Astrocyte (in vitro differentiated cells and primary cell): ENCODE results near the gene CDH11.

Source experiments
- EZH2 ChIP-seq: IDR thresholded peaks from 2 replicates; pipeline ENCODE4 v1.6.1; 2012; ENCODE audit warnings: mild to moderate bottlenecking, low read length, inconsistent platforms; ENCODE audit not compliant: insufficient read depth
- TF ChIP-seq, protein P1 (sequence below): IDR thresholded peaks from 2 replicates; pipeline ENCODE4 v1.5.1; 2011; ENCODE audit warnings: low read depth, mild to moderate bottlenecking, inconsistent platforms, low read length, moderate library complexity; ENCODE audit not compliant: insufficient read depth

DNA sequence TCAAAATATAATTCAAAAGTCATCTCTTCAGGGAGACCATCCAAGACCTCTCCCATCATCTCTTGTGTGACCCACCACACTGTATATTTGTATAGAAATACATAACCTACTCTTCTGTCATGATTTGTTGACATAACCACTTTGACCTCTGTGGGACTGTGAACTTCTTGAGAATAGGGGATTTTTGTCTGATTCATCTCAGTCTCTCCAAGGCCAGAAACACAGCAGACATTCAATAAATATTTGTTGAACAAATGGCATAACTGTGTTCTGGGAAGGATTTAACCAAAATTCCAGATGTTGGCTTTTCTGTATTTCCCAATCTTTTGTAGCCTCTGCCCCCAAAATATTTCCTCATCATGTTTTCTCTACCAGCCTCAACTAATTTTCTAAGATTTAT is 169.7 kb downstream of the CDH11 start:
- TF ChIP-seq, protein P1, sequence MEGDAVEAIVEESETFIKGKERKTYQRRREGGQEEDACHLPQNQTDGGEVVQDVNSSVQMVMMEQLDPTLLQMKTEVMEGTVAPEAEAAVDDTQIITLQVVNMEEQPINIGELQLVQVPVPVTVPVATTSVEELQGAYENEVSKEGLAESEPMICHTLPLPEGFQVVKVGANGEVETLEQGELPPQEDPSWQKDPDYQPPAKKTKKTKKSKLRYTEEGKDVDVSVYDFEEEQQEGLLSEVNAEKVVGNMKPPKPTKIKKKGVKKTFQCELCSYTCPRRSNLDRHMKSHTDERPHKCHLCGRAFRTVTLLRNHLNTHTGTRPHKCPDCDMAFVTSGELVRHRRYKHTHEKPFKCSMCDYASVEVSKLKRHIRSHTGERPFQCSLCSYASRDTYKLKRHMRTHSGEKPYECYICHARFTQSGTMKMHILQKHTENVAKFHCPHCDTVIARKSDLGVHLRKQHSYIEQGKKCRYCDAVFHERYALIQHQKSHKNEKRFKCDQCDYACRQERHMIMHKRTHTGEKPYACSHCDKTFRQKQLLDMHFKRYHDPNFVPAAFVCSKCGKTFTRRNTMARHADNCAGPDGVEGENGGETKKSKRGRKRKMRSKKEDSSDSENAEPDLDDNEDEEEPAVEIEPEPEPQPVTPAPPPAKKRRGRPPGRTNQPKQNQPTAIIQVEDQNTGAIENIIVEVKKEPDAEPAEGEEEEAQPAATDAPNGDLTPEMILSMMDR: no peak
- no peak for TF ChIP-seq EZH2
